Measurements from ENCODE around the gene PANK1.

- TF ChIP-seq CTCF (IDR thresholded peaks at IDR 0.05), result no peak
- no peak for TF ChIP-seq POLR2A (IDR thresholded peaks at IDR 0.05)
- TF ChIP-seq EP300 (IDR thresholded peaks at IDR 0.05), result no peak
Measured at GRCh38 chr10:89627830-89628229, 17.2 kb downstream of the PANK1 start.

Measured in tibial nerve (tissue), 4 donors.